HG03432 (cell line): Measurements from ENCODE around the gene DSE.

Experiments
- ATAC-seq: cut with Tn5 transposase; IDR thresholded peaks from one replicate; pipeline ENCODE4 v1.9.1; 2021; ENCODE audit warnings: mild to moderate bottlenecking, moderate library complexity; ENCODE audit not compliant: unreplicated experiment

The DSE gene

GRCh38 chr6:116444092-116444491 is 73.3 kb downstream of the DSE start:
- peak; percentile 81 for ATAC-seq

DNA sequence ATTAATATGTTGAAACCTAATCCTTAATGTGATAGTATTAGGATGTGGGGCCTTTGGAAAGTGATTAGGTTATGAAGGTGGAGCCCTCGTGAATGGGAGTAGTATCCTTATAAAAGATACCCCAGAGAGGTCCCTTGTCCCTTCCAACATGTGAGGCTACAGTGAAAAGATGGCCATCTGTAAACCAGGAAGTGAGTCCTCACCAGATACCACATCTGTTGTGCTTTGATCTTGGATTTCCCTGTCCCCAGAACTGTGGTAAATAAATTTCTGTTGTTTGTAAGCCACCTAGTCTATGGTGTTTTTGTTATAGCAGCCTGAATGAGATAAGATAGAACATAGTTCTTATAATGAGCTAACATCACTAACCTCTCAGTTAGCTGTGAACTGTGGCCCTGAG is 73.8 kb downstream of the DSE start:
- peak; percentile 15 for ATAC-seq

DNA sequence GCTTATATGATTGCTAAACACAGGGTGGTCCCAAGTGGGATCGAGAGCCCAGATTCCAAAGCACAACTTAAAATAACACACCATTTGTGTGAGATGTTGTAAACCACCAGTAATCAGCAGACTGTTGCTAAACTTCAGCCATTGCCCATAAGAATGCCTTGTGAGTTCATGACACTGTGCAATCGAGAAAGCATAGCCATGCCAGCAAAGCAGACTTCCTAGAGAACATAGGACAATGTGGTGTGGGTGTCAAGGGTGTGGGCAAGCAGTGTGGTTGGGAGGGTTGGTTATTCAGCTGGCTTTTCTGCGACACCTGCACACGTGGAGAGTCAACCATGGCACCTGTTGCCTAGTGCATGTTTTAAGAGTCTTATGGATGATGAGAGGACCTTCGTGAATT is 74.4 kb downstream of the DSE start:
- ATAC-seq = no peak

GRCh38 chr6:116446399-116446798 is 75.7 kb downstream of the DSE start:
- ATAC-seq = no peak

GRCh38 chr6:116447052-116447451 is 76.3 kb downstream of the DSE start:
- ATAC-seq = no peak

GRCh38 chr6:116447496-116448011 is 76.8 kb downstream of the DSE start:
- no peak for ATAC-seq

- no peak for ATAC-seq
These were observed 78.8 kb downstream of the DSE start for GRCh38 chr6:116449565-116449964.

DNA sequence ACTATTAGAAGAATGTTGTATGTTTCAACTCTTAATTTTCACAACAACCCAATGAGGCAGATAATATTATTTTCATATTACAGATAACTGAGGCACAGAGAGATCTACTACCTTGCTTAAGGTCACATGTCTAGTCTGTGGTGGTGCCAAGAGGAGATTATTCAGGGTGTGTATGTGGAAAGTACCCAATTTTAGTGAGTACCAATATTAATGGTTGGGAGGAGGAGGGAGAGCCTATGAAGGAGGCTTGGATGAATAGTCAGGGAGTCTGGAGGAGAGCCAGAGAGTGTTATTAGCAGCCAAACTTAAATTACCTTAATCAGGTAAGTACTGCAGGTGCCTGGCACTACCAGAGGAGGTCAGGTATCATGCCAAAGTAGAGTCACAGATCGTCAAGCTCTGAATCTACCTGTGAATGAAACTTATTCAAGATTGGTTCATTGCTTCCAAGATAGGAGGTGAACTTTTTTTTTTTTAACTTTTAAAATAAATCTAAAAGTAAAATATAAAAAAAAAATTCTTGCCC is 79.5 kb downstream of the DSE start:
- no peak for ATAC-seq

DNA sequence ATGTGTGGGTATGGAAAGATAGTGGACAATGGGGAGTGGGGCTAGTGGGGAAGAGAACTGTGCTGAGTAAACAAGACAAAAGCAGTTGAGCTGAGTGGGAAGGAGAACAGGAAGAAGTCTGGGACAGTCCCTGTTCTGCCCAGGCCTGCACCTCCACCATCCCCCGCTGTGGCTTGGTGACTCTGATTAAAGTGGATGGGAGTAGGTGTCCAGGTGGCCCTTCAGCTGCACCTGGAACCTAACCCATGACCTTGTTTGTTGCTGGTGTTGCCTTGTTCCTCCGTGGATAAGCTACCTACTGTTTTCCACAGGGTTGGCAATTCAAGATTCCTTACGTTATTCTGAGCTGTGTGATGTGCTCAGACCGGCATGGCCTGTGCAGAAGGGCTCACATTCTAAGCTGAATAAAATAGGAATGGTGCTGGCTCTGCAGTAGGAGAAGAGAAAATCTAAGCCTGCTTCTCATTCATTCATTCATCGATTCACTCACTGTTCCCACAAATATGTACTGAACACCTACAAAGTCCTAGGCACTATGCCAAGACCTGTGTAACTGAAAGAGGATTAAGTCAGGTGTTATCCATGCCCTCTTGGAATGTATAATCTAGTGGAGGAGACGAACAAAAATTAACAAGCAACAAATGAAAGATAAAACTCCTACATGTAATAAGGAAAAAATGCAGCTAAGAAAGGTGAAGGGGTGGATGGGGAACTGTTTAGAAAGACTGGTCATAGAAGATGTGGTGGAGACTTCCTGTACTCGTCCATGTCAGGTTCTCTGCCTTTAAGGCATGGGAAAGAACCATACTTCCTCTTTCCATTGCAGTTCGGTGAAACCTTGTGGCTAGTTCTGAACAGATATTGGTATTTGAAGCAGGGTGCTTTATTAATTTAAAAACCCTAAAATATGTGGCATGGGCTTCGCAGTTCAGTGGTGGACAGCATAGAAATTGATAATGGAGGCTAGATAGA is 80.3 kb downstream of the DSE start:
- peak; percentile 86 for ATAC-seq

DNA sequence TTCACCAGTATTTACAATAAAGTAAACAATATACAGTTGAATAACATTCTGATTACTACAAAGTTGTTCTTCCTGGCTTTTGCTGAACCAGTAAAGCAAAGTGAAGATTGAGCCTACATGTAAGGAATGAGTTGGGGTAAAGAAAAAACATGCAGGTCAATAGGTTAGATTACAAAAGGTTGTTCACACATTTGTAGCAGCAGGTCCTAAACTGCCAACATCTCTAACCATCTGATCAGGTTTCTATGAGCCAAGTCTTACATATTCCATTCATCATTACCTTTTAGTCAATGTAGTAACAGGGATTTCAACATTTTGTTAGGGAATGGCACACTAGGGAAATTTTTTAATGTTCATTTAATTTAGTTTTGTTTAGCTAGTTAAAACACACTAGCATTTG is 81.2 kb downstream of the DSE start:
- ATAC-seq = no peak

DNA sequence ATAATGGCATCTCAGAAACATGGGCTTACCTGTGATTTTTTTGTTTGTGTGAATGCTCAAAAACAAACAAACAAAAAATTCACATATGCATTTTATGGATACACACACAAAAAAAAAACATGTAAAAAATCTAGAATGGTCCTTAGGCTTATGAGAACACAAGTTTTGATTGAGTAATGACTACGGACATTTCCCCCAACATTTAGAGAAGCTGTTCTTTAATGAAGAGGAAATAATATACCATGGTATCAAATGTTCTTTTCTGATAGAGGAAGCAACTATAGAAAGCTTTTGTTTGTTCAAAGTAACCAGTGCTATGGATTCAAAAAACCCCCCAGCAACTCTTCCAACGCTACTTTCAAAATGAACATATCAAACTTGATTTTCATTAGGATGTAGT is 81.8 kb downstream of the DSE start:
- ATAC-seq = no peak

DNA sequence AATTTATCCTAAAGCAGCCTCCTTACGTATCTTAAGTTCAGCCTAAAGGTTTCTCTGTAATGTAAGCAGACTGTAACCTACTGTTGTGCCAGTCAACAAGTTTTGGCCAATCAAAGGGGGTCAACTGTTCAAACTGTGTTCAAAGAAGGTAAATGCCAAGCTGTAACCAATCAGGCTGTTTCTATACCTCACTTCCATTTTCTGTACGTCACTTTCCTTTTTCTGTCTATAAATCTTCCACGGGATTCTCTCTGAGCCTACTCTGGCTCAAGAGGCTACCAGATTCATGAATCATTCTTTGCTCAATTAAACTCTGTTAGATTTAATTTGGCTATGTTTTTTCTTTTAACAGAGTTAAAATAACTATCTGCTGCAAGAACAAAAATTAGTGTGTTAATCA is 85.4 kb downstream of the DSE start:
- no peak for ATAC-seq

GRCh38 chr6:116456927-116457326 is 86.2 kb downstream of the DSE start:
- ATAC-seq = no peak

- ATAC-seq = no peak
These were observed 87.5 kb downstream of the DSE start for GRCh38 chr6:116458264-116458663.

DNA sequence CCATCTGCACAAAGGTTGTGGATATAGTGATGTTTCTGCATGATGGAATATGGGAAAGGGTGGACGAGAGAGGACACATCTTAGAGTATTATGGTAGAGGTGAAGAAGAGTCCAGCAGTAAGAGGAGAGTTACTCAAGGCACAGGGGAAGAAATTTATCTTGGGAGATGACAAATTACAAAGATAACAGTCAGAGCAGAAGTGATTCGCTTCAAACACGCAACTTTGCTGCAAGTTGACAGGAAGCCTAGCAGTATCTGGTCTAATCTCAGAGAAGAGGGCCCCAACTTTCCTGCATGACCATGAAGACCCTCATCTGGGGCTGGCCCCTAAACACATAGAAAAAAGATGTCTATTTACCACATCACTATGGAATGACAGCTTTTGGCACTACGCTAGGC is 89.2 kb downstream of the DSE start:
- ATAC-seq = no peak

DNA sequence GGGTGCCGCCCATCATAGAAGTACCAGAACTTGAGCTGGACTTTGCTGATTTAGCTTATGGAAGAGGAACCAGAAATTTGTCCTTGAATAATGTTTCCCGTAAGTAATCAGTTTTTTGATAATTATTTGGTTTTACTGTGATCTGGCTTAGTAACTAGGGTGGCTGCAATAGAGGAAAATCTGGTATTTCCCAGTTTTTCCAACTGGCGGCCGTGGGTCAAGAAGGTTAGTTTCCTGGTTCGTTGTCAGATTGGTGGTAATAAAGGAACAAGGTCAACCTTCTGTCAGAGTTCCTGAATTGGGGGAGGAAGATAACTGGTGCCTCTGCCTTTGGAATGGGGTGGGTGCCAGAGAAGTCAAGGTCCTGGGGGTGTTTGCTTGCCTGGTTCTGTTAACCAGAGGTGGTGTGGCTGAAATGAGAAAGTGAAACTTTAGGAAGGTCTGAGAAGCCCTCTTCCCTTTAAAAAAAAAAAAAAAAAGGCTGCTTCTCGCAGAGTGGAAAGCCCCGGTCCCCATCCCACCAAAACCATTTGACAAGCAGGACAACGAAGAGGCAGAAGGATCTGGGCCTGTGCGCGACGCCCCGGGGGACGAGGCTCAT is 90.7 kb downstream of the DSE start, which contains the start of gene CALHM6:
Gene CALHM6 (plus strand): TSS at position 45 of the 601 bp plus-strand sequence. CDS start 555 bp downstream, at position 600.
- ATAC-seq = no peak

- ATAC-seq = peak; percentile 86
These were observed 91.5 kb downstream of the DSE start for GRCh38 chr6:116461932-116462885.

DNA sequence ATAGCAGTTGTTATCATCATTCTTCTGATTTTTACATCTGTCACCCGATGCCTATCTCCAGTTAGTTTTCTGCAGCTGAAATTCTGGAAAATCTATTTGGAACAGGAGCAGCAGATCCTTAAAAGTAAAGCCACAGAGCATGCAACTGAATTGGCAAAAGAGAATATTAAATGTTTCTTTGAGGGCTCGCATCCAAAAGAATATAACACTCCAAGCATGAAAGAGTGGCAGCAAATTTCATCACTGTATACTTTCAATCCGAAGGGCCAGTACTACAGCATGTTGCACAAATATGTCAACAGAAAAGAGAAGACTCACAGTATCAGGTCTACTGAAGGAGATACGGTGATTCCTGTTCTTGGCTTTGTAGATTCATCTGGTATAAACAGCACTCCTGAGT is 92.6 kb downstream of the DSE start:
- ATAC-seq = no peak

DNA sequence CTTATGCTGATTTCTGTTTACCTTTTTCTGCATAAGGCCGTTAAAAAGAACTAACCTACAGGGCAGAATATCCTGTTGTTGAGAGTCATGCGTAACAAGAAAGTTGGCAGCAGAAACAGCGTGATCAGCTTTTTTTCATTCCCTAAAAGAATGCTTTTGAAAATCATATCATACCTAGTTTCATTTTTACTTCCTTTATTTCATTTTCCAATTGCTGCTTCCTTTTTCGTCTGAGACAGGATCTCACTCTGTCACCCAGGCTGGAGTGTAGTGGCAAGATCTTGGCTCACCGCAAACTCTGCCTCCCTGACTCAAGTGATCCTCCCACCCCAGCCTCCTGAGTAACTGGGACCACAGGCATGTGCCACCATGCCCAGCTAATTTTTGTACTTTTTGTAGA is 94.5 kb downstream of the DSE start:
- no peak for ATAC-seq

- ATAC-seq = no peak
These were observed 96.3 kb downstream of the DSE start for GRCh38 chr6:116467096-116467495.

DNA sequence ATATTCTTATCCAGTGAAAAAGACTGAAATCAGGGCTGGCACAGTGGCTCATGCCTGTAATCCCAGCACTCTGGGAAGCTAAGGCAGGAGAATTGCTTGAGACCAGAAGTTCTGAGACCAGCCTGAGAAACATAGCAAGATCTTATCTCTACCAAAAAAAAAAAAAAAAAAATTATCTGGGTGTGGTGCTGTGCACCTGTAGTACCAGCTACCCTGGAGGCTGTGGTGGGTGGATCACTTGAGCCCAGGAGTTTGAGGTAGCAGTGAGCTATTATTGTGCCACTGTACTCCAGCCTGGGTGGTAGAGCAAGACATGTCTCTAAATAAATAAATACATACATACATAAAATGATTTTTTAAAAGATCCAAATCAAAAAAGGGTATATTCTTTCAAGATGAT is 96.8 kb downstream of the DSE start:
- no peak for ATAC-seq
